ENCODE results near the gene RPP25L. TPM values are rescaled to one million over a fixed set of nuclear protein-coding genes. Genes with fewer than 3 reads are reported as not detected.

The RPP25L gene
- total RNA-seq, 3 donors from 2014 or later, result 28.5 to 37.9 (median 36.4) TPM

GRCh38 chr9:34580358-34580757 lies 31.5 kb downstream of the RPP25L start:
- intact Hi-C loops (cut with DNase I; ENCODE audit: low total_unique reads), result no loop called here
- Histone ChIP-seq H3K9me3 (no peaks in the 10 kb centered on the region), H3K27me3 (peaks cover 0 to 15% of the 10 kb centered on the region in 2 donors), H3K27ac (no peak overlapping the region), H3K4me1 (no peaks in the 10 kb centered on the region), H3K4me3 (no peak overlapping the region), H3K36me3 (no peaks in the 10 kb centered on the region)
- DNase-seq (ENCODE audit: low spot score in 2 of 2), result no peak
- TF ChIP-seq POLR2AphosphoS5 (IDR thresholded peaks at IDR 0.05) (no peak), CTCF (IDR thresholded peaks at IDR 0.05) (no peak), POLR2A (IDR thresholded peaks at IDR 0.05) (no peak)

GRCh38 chr9:34579808-34580163 lies 32.1 kb downstream of the RPP25L start:
- no peak for DNase-seq (ENCODE audit: low spot score in 2 of 2)
- Histone ChIP-seq H3K4me1 (no peaks in the 10 kb centered on the region), H3K27ac (no peak overlapping the region), H3K9me3 (no peaks in the 10 kb centered on the region), H3K4me3 (no peak overlapping the region), H3K27me3 (peaks cover 0 to 15% of the 10 kb centered on the region in 2 donors), H3K36me3 (no peaks in the 10 kb centered on the region)
- intact Hi-C loops (cut with DNase I; ENCODE audit: low total_unique reads), result loop anchor here (2.0 kb wide), 1 partner anchor 17 kb away; no protein-coding TSS in a partner anchor
- no peak for TF ChIP-seq POLR2AphosphoS5 (IDR thresholded peaks at IDR 0.05)
- no peak for TF ChIP-seq POLR2A (IDR thresholded peaks at IDR 0.05)

- intact Hi-C loops (cut with DNase I; ENCODE audit: low total_unique reads), result loop anchor here (2.0 kb wide), 1 partner anchor 16 kb away; no protein-coding TSS in a partner anchor
- Histone ChIP-seq H3K4me1 (no peaks in the 10 kb centered on the region), H3K4me3 (no peak overlapping the region), H3K27me3 (peaks cover 0 to 15% of the 10 kb centered on the region in 2 donors), H3K27ac (peak overlapping the region in 1 of 2 donors; percentile 12), H3K36me3 (no peaks in the 10 kb centered on the region), H3K9me3 (no peaks in the 10 kb centered on the region)
- TF ChIP-seq CTCF (IDR thresholded peaks at IDR 0.05) (no peak), POLR2A (IDR thresholded peaks at IDR 0.05) (no peak)
- no peak for DNase-seq (ENCODE audit: low spot score in 2 of 2)
Observed at GRCh38 chr9:34579104-34579807, 32.6 kb downstream of the RPP25L start.

GRCh38 chr9:34578241-34579103 lies 33.4 kb downstream of the RPP25L start:
- H3K27me3 ChIP-seq, result peaks cover 0 to 15% of the 10 kb centered on the region in 2 donors
- no peaks in the 10 kb centered on the region for H3K4me1 ChIP-seq
- TF ChIP-seq POLR2AphosphoS5 (IDR thresholded peaks at IDR 0.05) (no peak), CTCF (IDR thresholded peaks at IDR 0.05) (no peak), POLR2A (IDR thresholded peaks at IDR 0.05) (no peak)
- intact Hi-C loops (cut with DNase I; ENCODE audit: low total_unique reads), result loop anchor here (2.0 kb wide), 1 partner anchor 16 kb away; no protein-coding TSS in a partner anchor
- peak overlapping the region in 1 of 2 donors; percentile 70 for H3K27ac ChIP-seq
- no peaks in the 10 kb centered on the region for H3K36me3 ChIP-seq
- no peaks in the 10 kb centered on the region for H3K9me3 ChIP-seq
- no peak for DNase-seq (ENCODE audit: low spot score in 2 of 2)
- H3K4me3 ChIP-seq, result peak overlapping the region; percentile 21 to 67 (median 49)

GRCh38 chr9:34577400-34578240 lies 34.3 kb downstream of the RPP25L start:
- Histone ChIP-seq H3K9me3 (no peaks in the 10 kb centered on the region), H3K36me3 (no peaks in the 10 kb centered on the region), H3K27me3 (peaks cover 0 to 15% of the 10 kb centered on the region in 2 donors), H3K4me1 (no peaks in the 10 kb centered on the region), H3K4me3 (peak overlapping the region; percentile 21 to 67 (median 49)), H3K27ac (peak overlapping the region in 1 of 2 donors; percentile 70)
- no peak for DNase-seq (ENCODE audit: low spot score in 2 of 2)
- TF ChIP-seq POLR2AphosphoS5 (IDR thresholded peaks at IDR 0.05), result no peak
- TF ChIP-seq POLR2A (IDR thresholded peaks at IDR 0.05), result no peak
- no peak for TF ChIP-seq CTCF (IDR thresholded peaks at IDR 0.05)
- intact Hi-C loops (cut with DNase I; ENCODE audit: low total_unique reads), result loop anchor here (2.0 kb wide), 1 partner anchor 15 kb away; no protein-coding TSS in a partner anchor

All from breast epithelium (tissue), 4 donors.